Pancreas (tissue), 10 donors: ENCODE data around the gene NPY1R. TPM values are rescaled to one million over a fixed set of nuclear protein-coding genes. Genes with fewer than 3 reads are reported as not detected.
A peak's percentile ranks its signal among the peaks of the same experiment; 100 is the strongest.

ENCODE experiments used
- ATAC-seq, 4 donors: fragments of 200-7000 bp; cut with Tn5 transposase; one replicate each; pipeline versions ENCODE4 v1.8.0 to v1.9.1; 2020; ENCODE audit warnings: mild to moderate bottlenecking in 4 of 4, moderate library complexity in 4 of 4
- DNase-seq, 6 donors: peaks; one replicate each; pipeline ENCODE4 v3.0.0-alpha.2; 2020
- FAIRE-seq: peaks from 2 replicates; lab custom pipeline; 2012; peaks lifted over from hg19 to GRCh38; lab: Jason Lieb, UNC
- H3K27ac ChIP-seq, 4 donors: fragments of 200-600 bp; sonication (generic); 1 replicate in 3 of 4; 2 replicates in 1 of 4; pipeline versions ENCODE4 v1.5.0 to v1.8.0; 2020
- H3K27me3 ChIP-seq, 4 donors: fragments of 200-600 bp; one replicate each; pipeline ENCODE4 v1.8.0; 2021
- H3K36me3 ChIP-seq, 3 donors: fragments of 200-600 bp; sonication (generic) in 1 of 3; one replicate each; pipeline versions ENCODE4 v1.5.0 to v1.8.0; 2020 to 2021
- H3K4me1 ChIP-seq, 3 donors: fragments of 200-600 bp; one replicate each; pipeline ENCODE4 v1.8.0; 2021
- H3K4me3 ChIP-seq, 4 donors: fragments of 200-600 bp; sonication (generic) in 2 of 4; one replicate each; pipeline versions ENCODE4 v1.5.0 to v1.8.0; 2020 to 2021
- H3K9me3 ChIP-seq, 4 donors: fragments of 200-600 bp; one replicate each; pipeline ENCODE4 v1.8.0; 2021
- CTCF ChIP-seq, 4 donors: fragments of 200-600 bp; sonication (generic) in 3 of 4; IDR thresholded peaks; one replicate each; pipeline versions ENCODE4 v1.5.0 to v1.8.0; 2021; ENCODE audit warnings: antibody characterized with exemption in 4 of 4
- WGBS, 2 donors: extraction: QIAGEN DNeasy Blood & Tissue Kit; methylation state at CpG; one replicate each; pipeline ENCODE4 v1.1.7; 2013; 5-methylcytosine and 5-hydroxymethylcytosine counted together
- intact Hi-C, 3 donors: fragments of 100-400 bp; cut with DNase I; formaldehyde crosslinking; loops; one replicate each; pipeline versions ENCODE4 v1.11.1 to v1.14.2; 2022
- polyA plus RNA-seq, 2 donors: library from polyadenylated mRNA; stranded (reverse); fragments of 200-250 nt; gene quantifications; one replicate each; pipeline ENCODE4 v1.2.3, GENCODE V29; 2013
- total RNA-seq, 6 donors: library from RNA; stranded (reverse); fragmentation: NEBNext Ultra II Directional in 4 of 6; extraction: Animal tissue kit (Norgen Biotek cat#: 25700) in 4 of 6; gene quantifications; one replicate each; pipeline versions ENCODE4 v1.2.1 to v1.2.4, GENCODE V29; 2021 to 2023
- donor health status: healthy with polysubstance abuse.
- donor health status: DM: no; HTN: no; CAD: no; lungs with moderate emphysema.
- donor health status: DM: no; HTN: no; CAD: no.
- donor health status: control.
- donor health status: control.
- donor health status: Bipolar disorder and iron deficiency.
- donor health status: DM: yes; HTN: yes; CAD: no.
- donor health status: DM: no; HTN: no; CAD: no.
- donor health status: DM: no; HTN: no; CAD: no.
- donor health status: DM: yes; HTN: yes; CAD: no.

The NPY1R gene
- 1 to 10 TPM; 2.4 to 8.5 (median 3.8) TPM for total RNA-seq
- 10 to 100 TPM in 1 of 2 donors, 1 to 10 TPM in 1; 3.7 to 34.0 TPM for polyA plus RNA-seq

DNA sequence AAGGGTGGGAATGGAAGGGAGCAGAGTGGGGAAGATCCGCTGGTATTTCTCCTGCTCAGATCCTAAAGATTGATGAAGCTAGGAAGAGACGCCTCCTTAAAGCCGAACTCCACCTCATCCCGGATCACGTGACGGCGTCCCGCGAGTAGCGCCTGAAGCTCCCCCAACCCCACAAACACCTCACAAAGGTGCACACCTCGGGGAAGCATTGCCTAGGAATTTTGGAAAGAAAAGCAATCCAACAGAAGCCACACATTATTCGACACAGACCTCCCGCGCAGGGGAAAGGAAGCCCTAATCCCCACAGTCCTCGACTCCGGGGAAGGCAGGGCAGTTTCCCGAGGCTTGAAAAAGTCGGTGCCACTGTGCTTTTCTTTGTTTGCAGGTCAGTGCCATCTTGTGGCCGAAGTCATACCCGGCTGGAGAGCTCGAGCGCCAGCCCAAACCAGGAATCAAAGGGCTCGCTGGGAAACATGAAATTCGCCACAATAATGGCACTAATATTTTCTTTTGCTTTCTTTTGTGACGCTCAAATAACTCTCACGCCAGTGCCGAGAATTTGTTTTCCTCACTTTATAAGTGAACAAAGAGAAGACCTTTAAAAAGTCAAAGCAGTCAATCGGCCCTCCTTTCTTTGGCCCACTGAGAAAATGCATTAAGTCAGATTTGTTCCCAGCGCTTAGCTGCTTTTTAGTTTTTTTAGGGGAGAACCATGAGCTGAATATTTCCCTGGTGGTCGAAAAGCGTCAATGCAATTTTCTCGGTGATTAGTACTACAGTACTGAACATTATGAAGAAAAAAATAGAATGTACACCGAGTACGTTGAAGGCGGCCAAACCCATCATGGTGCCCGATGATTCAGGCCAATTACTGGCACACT, at the start of gene NPY1R:
NPY1R (minus strand) TSS at position 71 of the 881 bp plus-strand sequence. CDS start 6,042 bp downstream, outside the sequence.
- Histone ChIP-seq H3K27ac (peak within 1 kb of the TSS in 2 of 4 donors; percentile 50 to 67), H3K9me3 (no peaks in the 10 kb centered on the region), H3K36me3 (no peaks in the 10 kb centered on the region), H3K27me3 (no peaks in the 10 kb centered on the region), H3K4me1 (no peaks in the 10 kb centered on the region), H3K4me3 (peak within 1 kb of the TSS; percentile 40 to 55 (median 48))
- intact Hi-C loops = loop anchor here in 2 of 3 donors (10.0 kb wide), 1 partner anchor 838 kb away; no protein-coding TSS in a partner anchor
- no peak for FAIRE-seq
- WGBS, 2 donors = 11% methylated on average over 36 of the region's 36 CpGs
- peak; percentile 90 to 97 (median 96) for ATAC-seq
- TF ChIP-seq CTCF (IDR thresholded peaks at IDR 0.05) = peak; percentile 28 to 58 (median 44)
- peak; percentile 64 to 80 (median 74) for DNase-seq

- Histone ChIP-seq H3K4me3 (no peak overlapping the region), H3K27ac (no peak overlapping the region), H3K36me3 (no peaks in the 10 kb centered on the region), H3K4me1 (no peaks in the 10 kb centered on the region), H3K27me3 (no peaks in the 10 kb centered on the region), H3K9me3 (no peaks in the 10 kb centered on the region)
- no peak for TF ChIP-seq CTCF (IDR thresholded peaks at IDR 0.05)
- ATAC-seq (no peak), DNase-seq (no peak), FAIRE-seq (no peak)
- 59 to 67% methylated on average over 5 of the region's 5 CpGs for WGBS, 2 donors
- intact Hi-C loops = no loop called here
Observed at GRCh38 chr4:163380703-163381102, 48.3 kb upstream of the NPY1R start.

DNA sequence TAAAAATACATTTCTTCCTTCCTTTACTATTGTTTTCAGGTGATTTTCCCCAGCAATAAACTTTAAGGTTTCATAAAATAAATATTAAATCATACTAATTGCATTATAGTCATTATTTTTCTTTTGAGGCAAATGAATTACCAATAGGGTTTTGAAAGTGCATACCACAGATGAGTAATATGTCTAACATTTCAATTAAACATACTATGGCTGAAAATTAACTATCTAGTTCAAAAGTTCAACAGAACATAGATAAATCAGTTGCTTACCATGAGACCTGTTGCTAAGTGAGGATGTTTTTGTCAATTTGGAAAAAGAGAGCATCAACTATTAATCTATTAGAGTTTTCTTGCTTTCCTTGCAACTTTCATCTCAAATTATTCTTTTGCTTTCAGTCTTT, 46.3 kb upstream of the NPY1R start:
- H3K36me3 ChIP-seq = no peaks in the 10 kb centered on the region
- no peaks in the 10 kb centered on the region for H3K9me3 ChIP-seq
- no peak for FAIRE-seq
- intact Hi-C loops = no loop called here
- H3K27ac ChIP-seq = no peak overlapping the region
- no peaks in the 10 kb centered on the region for H3K4me1 ChIP-seq
- ATAC-seq = no peak
- no peak overlapping the region for H3K4me3 ChIP-seq
- DNase-seq = no peak
- no peak for TF ChIP-seq CTCF (IDR thresholded peaks at IDR 0.05)
- H3K27me3 ChIP-seq = no peaks in the 10 kb centered on the region

- Histone ChIP-seq H3K9me3 (no peaks in the 10 kb centered on the region), H3K27ac (no peak overlapping the region), H3K36me3 (no peaks in the 10 kb centered on the region), H3K27me3 (no peaks in the 10 kb centered on the region), H3K4me1 (no peaks in the 10 kb centered on the region), H3K4me3 (no peak overlapping the region)
- intact Hi-C loops = no loop called here
- 81 to 87% methylated on average over 5 of the region's 5 CpGs for WGBS, 2 donors
- DNase-seq (no peak), ATAC-seq (no peak), FAIRE-seq (no peak)
- TF ChIP-seq CTCF (IDR thresholded peaks at IDR 0.05) = no peak
Observed at GRCh38 chr4:163372029-163372428, 39.6 kb upstream of the NPY1R start.

- peak in 2 of 4 donors; percentile 23 to 37 for ATAC-seq
- intact Hi-C loops = no loop called here
- no peak for FAIRE-seq
Observed at GRCh38 chr4:163367651-163368050, 35.3 kb upstream of the NPY1R start.

More at GRCh38 chr4:163367651-163368050, 35.3 kb upstream of the NPY1R start:
- Histone ChIP-seq H3K36me3 (no peaks in the 10 kb centered on the region), H3K4me3 (no peak overlapping the region), H3K27ac (no peak overlapping the region), H3K9me3 (no peaks in the 10 kb centered on the region), H3K4me1 (no peaks in the 10 kb centered on the region), H3K27me3 (no peaks in the 10 kb centered on the region)
- TF ChIP-seq CTCF (IDR thresholded peaks at IDR 0.05) = no peak
- WGBS, 2 donors = 37% methylated on average over 3 of the region's 3 CpGs
- DNase-seq = no peak
